T1000 (cell line): ENCODE measurements around the gene GALNT9.
"Not testable (repeated sequence)": the region's sequence is repeated elsewhere in the genome, so short reads cannot be mapped to it uniquely, and the experiment has no call there.

ENCODE experiments used
- DNase-seq: peaks from one replicate; lab custom pipeline; 2025; ENCODE audit warnings: mixed read lengths; lab: John Stamatoyannopoulos, UW

The GALNT9 gene

GRCh38 chr12:132230381-132230780 is 99.0 kb downstream of the GALNT9 start:
- DNase-seq: no peak

- DNase-seq: no peak
These were observed 99.5 kb downstream of the GALNT9 start for GRCh38 chr12:132229926-132230325.

- DNase-seq: no peak
These were observed 100.1 kb downstream of the GALNT9 start for GRCh38 chr12:132229193-132229760.

GRCh38 chr12:132228476-132229192 is 100.8 kb downstream of the GALNT9 start:
- no peak for DNase-seq

- DNase-seq: no peak
These were observed 101.5 kb downstream of the GALNT9 start for GRCh38 chr12:132227782-132228475.

- DNase-seq: no peak
These were observed 102.3 kb downstream of the GALNT9 start for GRCh38 chr12:132227118-132227517.

GRCh38 chr12:132226604-132227003 is 102.8 kb downstream of the GALNT9 start:
- no peak for DNase-seq

- no peak for DNase-seq
These were observed 104.2 kb downstream of the GALNT9 start for GRCh38 chr12:132225214-132225613.

GRCh38 chr12:132224484-132224883 is 104.9 kb downstream of the GALNT9 start:
- no peak for DNase-seq

GRCh38 chr12:132222808-132223173 is 106.6 kb downstream of the GALNT9 start:
- no peak for DNase-seq

- DNase-seq: peak; percentile 10
These were observed 107.1 kb downstream of the GALNT9 start for GRCh38 chr12:132222096-132222807.

- not testable (repeated sequence) for DNase-seq
These were observed 109.6 kb downstream of the GALNT9 start for GRCh38 chr12:132219761-132220160.

- no peak for DNase-seq
These were observed 110.1 kb downstream of the GALNT9 start for GRCh38 chr12:132219323-132219722.

- DNase-seq: no peak
These were observed 110.5 kb downstream of the GALNT9 start for GRCh38 chr12:132218915-132219314.

GRCh38 chr12:132218527-132218875 is 110.9 kb downstream of the GALNT9 start:
- no peak for DNase-seq

GRCh38 chr12:132217800-132218526 is 111.4 kb downstream of the GALNT9 start:
- DNase-seq: no peak

- DNase-seq: no peak
These were observed 112.0 kb downstream of the GALNT9 start for GRCh38 chr12:132217371-132217770.

GRCh38 chr12:132216354-132216987 is 112.9 kb downstream of the GALNT9 start:
- DNase-seq: no peak

GRCh38 chr12:132215299-132215989 is 113.9 kb downstream of the GALNT9 start:
- DNase-seq: no peak

GRCh38 chr12:132214891-132215290 is 114.5 kb downstream of the GALNT9 start:
- no peak for DNase-seq

- no peak for DNase-seq
These were observed 115.3 kb downstream of the GALNT9 start for GRCh38 chr12:132214161-132214476.
